22Rv1 (cell line): Measurements from ENCODE around the gene MYOZ2.
"Not testable (repeated sequence)": the region's sequence is repeated elsewhere in the genome, so short reads cannot be mapped to it uniquely, and the experiment has no call there.

ENCODE experiments used
- H3K27ac ChIP-seq: fragments of 450-650 bp; 2 replicates; pipeline ENCODE4 v1.5.1; 2017
- CTCF ChIP-seq: fragments of 450-650 bp; IDR thresholded peaks from 2 replicates; pipeline ENCODE4 v1.5.1; 2017; ENCODE audit warnings: mild to moderate bottlenecking
- ZFX ChIP-seq: fragments of 450-650 bp; IDR thresholded peaks from 2 replicates; pipeline ENCODE4 v1.6.1; 2017; ENCODE audit warnings: antibody characterized with exemption, borderline replicate concordance

MYOZ2 gene

GRCh38 chr4:119172223-119172622 lies 36.6 kb downstream of the MYOZ2 start:
- no peak for TF ChIP-seq ZFX
- no peak overlapping the region for H3K27ac ChIP-seq

GRCh38 chr4:119173729-119174361 lies 38.2 kb downstream of the MYOZ2 start:
- H3K27ac ChIP-seq = not testable (repeated sequence)

GRCh38 chr4:119179011-119179410 lies 43.4 kb downstream of the MYOZ2 start:
- TF ChIP-seq ZFX = no peak
- TF ChIP-seq CTCF = no peak
- H3K27ac ChIP-seq = no peak overlapping the region

- H3K27ac ChIP-seq = no peak overlapping the region
- no peak for TF ChIP-seq CTCF
- no peak for TF ChIP-seq ZFX
Measured at GRCh38 chr4:119184128-119184527, 48.5 kb downstream of the MYOZ2 start.

GRCh38 chr4:119189638-119190037 lies 54.0 kb downstream of the MYOZ2 start:
- TF ChIP-seq ZFX (no peak), CTCF (no peak)
- no peak overlapping the region for H3K27ac ChIP-seq

GRCh38 chr4:119190354-119190753 lies 54.7 kb downstream of the MYOZ2 start:
- no peak overlapping the region for H3K27ac ChIP-seq
- no peak for TF ChIP-seq CTCF
- TF ChIP-seq ZFX = no peak

- H3K27ac ChIP-seq = no peak overlapping the region
- no peak for TF ChIP-seq CTCF
- TF ChIP-seq ZFX = no peak
Measured at GRCh38 chr4:119191505-119191904, 55.9 kb downstream of the MYOZ2 start.

- TF ChIP-seq ZFX (no peak), CTCF (no peak)
- no peak overlapping the region for H3K27ac ChIP-seq
Measured at GRCh38 chr4:119197772-119198212, 62.2 kb downstream of the MYOZ2 start.
